Calu3 (cell line): ENCODE measurements around the gene IFNA8. TPM values are rescaled to one million over a fixed set of nuclear protein-coding genes. Genes with fewer than 3 reads are reported as not detected.
A peak's percentile ranks its signal among the peaks of the same experiment; 100 is the strongest.

Source experiments
- BruUV-seq: library from RNA; stranded (reverse); fragments of 400-500 nt; replicated peaks from 2 replicates; lab custom pipeline; 2021; lab: Mats Ljungman, UMichigan
- CTCF ChIA-PET: fragments of 300-600 bp; sonication (Branson Sonifier 250); formaldehyde crosslinking; loops from one replicate; lab custom pipeline; 2022; ENCODE audit warnings: antibody characterized with exemption; lab: Charles Lee
- DNase-seq: peaks from one replicate; pipeline ENCODE4 v3.0.0; 2022
- H3K27ac Mint-ChIP-seq: one replicate; pipeline ENCODE4 v1.8.0; 2022; ENCODE audit warnings: mixed read lengths; ENCODE audit not compliant: unreplicated experiment
- H3K27me3 Mint-ChIP-seq: one replicate; pipeline ENCODE4 v1.8.0; 2022; ENCODE audit warnings: mixed read lengths; ENCODE audit not compliant: unreplicated experiment
- H3K36me3 Mint-ChIP-seq: one replicate; pipeline ENCODE4 v1.8.0; 2022; ENCODE audit warnings: mild to moderate bottlenecking, moderate library complexity, mixed read lengths; ENCODE audit not compliant: insufficient read depth, unreplicated experiment
- H3K4me1 Mint-ChIP-seq: one replicate; pipeline ENCODE4 v1.8.0; 2022; ENCODE audit warnings: mild to moderate bottlenecking, low read depth, mixed read lengths; ENCODE audit not compliant: unreplicated experiment
- H3K4me3 Mint-ChIP-seq: one replicate; pipeline ENCODE4 v1.8.0; 2022; ENCODE audit warnings: mild to moderate bottlenecking, low read depth, moderate library complexity, mixed read lengths; ENCODE audit not compliant: unreplicated experiment
- H3K9me3 Mint-ChIP-seq: one replicate; pipeline ENCODE4 v1.8.0; 2022; ENCODE audit warnings: low read depth, mixed read lengths; ENCODE audit not compliant: unreplicated experiment
- CTCF ChIP-seq: fragments of 200-600 bp; IDR thresholded peaks from one replicate; pipeline ENCODE4 v1.8.0; 2022; ENCODE audit warnings: antibody characterized with exemption; ENCODE audit not compliant: unreplicated experiment
- intact Hi-C: fragments of 100-400 bp; cut with micrococcal nuclease; formaldehyde crosslinking; loops from one replicate; pipeline ENCODE4 v1.10.0; 2022; ENCODE audit not compliant: unreplicated experiment
- total RNA-seq: library from RNA; stranded (reverse); gene quantifications from 2 replicates; pipeline ENCODE4 v1.2.3, GENCODE V29; 2022

IFNA8 gene
- total RNA-seq, 1 experiment from 2014 or later, result not detected

GRCh38 chr9:21381448-21382339 is 27.2 kb upstream of the IFNA8 start:
- BruUV-seq, result no TSS peak
- DNase-seq, result no peak
- H3K4me1 Mint-ChIP-seq, result peaks cover 8% of the 10 kb centered on the region
- H3K4me3 Mint-ChIP-seq, result no peak overlapping the region
- intact Hi-C loops, result no loop called here
- H3K27ac Mint-ChIP-seq, result no peak overlapping the region
- no peaks in the 10 kb centered on the region for H3K27me3 Mint-ChIP-seq
- CTCF ChIA-PET, result no interaction called here
- no peak for TF ChIP-seq CTCF
- H3K9me3 Mint-ChIP-seq, result no peaks in the 10 kb centered on the region
- H3K36me3 Mint-ChIP-seq, result no peaks in the 10 kb centered on the region

- CTCF ChIA-PET, result no interaction called here
- intact Hi-C loops, result no loop called here
- no peak overlapping the region for H3K4me3 Mint-ChIP-seq
- no peak for TF ChIP-seq CTCF
- H3K27ac Mint-ChIP-seq, result no peak overlapping the region
- H3K9me3 Mint-ChIP-seq, result no peaks in the 10 kb centered on the region
- BruUV-seq, result no TSS peak
- H3K27me3 Mint-ChIP-seq, result no peaks in the 10 kb centered on the region
- H3K36me3 Mint-ChIP-seq, result no peaks in the 10 kb centered on the region
- peaks cover 8% of the 10 kb centered on the region for H3K4me1 Mint-ChIP-seq
- no peak for DNase-seq
These were observed 25.3 kb upstream of the IFNA8 start for GRCh38 chr9:21383627-21384026.

- BruUV-seq, result no TSS peak
- Mint-ChIP-seq H3K36me3 (no peaks in the 10 kb centered on the region), H3K27ac (no peak within 1 kb of the TSS), H3K9me3 (no peaks in the 10 kb centered on the region), H3K27me3 (no peaks in the 10 kb centered on the region), H3K4me3 (no peak within 1 kb of the TSS), H3K4me1 (peaks cover 8% of the 10 kb centered on the region)
- CTCF ChIA-PET, result interaction anchor here (0.6 kb wide), 1 partner anchor 756 kb away, joined by 3 read pairs; no protein-coding TSS in a partner anchor
- DNase-seq, result no peak
- no peak for TF ChIP-seq CTCF
- intact Hi-C loops, result no loop called here
These were observed 23.7 kb upstream of the IFNA8 start, which contains the start of gene IFNA2 for GRCh38 chr9:21385131-21385670. Gene IFNA2, minus strand, starts transcription at chr9:21385398. Its CDS starts 69 bp downstream, at chr9:21385329.

GRCh38 chr9:21392270-21392669 is 16.6 kb upstream of the IFNA8 start:
- H3K36me3 Mint-ChIP-seq, result peaks cover 10% of the 10 kb centered on the region
- CTCF ChIA-PET, result interaction anchor here (0.9 to 1.1 kb wide), 4 partner anchors 10 to 140 kb away, joined by 3 to 4 read pairs (median 3); no protein-coding TSS in a partner anchor
- H3K4me1 Mint-ChIP-seq, result peaks cover 13% of the 10 kb centered on the region
- peak; percentile 10 for DNase-seq
- TF ChIP-seq CTCF, result peak; percentile 27
- intact Hi-C loops, result loop anchor here (10.0 kb wide), 1 partner anchor 53 kb away; the partner anchor contains the start of gene IFNA1
- H3K9me3 Mint-ChIP-seq, result no peaks in the 10 kb centered on the region
- no peak overlapping the region for H3K4me3 Mint-ChIP-seq
- no peak overlapping the region for H3K27ac Mint-ChIP-seq
- BruUV-seq, result no TSS peak
- no peaks in the 10 kb centered on the region for H3K27me3 Mint-ChIP-seq
